H1 (cell line): ENCODE data around the gene NRL. TPM values are rescaled to one million over a fixed set of nuclear protein-coding genes. Genes with fewer than 3 reads are reported as not detected.

Experiments used
- CTCF ChIA-PET: fragments of 300-600 bp; sonication (Branson Sonifier 250); formaldehyde crosslinking; loops from one replicate; lab custom pipeline; 2021; ENCODE audit not compliant: partially characterized antibody; lab: Charles Lee
- POLR2A ChIA-PET: fragments of 300-600 bp; sonication (Branson Sonifier 250); formaldehyde crosslinking; loops from one replicate; lab custom pipeline; 2021; ENCODE audit warnings: inconsistent platforms; ENCODE audit not compliant: partially characterized antibody; lab: Charles Lee
- DNase-seq, 2 experiments: peaks; one replicate each; pipeline versions ENCODE4 v3.0.0 to v3.0.0-alpha.2; 2010 to 2022; ENCODE audit warnings: low spot score in 2 of 2, low read depth in 1 of 2, mixed read lengths in 1 of 2
- FAIRE-seq: peaks from 2 replicates; lab custom pipeline; 2011; peaks lifted over from hg19 to GRCh38; lab: Jason Lieb, UNC
- H2AFZ ChIP-seq: 2 replicates; pipeline ENCODE4 v1.8.1; 2012; ENCODE audit warnings: low read length, inconsistent platforms
- H2AK5ac ChIP-seq: 2 replicates; pipeline ENCODE4 v1.6.1; 2013; ENCODE audit warnings: low read depth, low read length
- H2BK120ac ChIP-seq: replicated peaks from 2 replicates; pipeline ENCODE3; 2013; ENCODE audit warnings: low read depth, low read length, inconsistent platforms
- H2BK12ac ChIP-seq: 2 replicates; pipeline ENCODE4 v1.6.1; 2013; ENCODE audit warnings: low read depth, low read length
- H2BK15ac ChIP-seq: 2 replicates; pipeline ENCODE4 v1.6.1; 2013; ENCODE audit warnings: low read length
- H2BK20ac ChIP-seq: 2 replicates; pipeline ENCODE4 v1.6.1; 2013; ENCODE audit warnings: low read length
- H2BK5ac ChIP-seq: 2 replicates; pipeline ENCODE4 v1.6.1; 2013; ENCODE audit warnings: low read depth, low read length
- H3K14ac ChIP-seq: 2 replicates; pipeline ENCODE4 v1.6.1; 2013; ENCODE audit warnings: inconsistent platforms; ENCODE audit not compliant: insufficient read length
- H3K18ac ChIP-seq: 2 replicates; pipeline ENCODE4 v1.6.1; 2013; ENCODE audit warnings: low read length; ENCODE audit errors: extremely low read depth
- H3K23ac ChIP-seq: 2 replicates; pipeline ENCODE4 v1.6.1; 2013; ENCODE audit warnings: inconsistent platforms; ENCODE audit not compliant: insufficient read length
- H3K23me2 ChIP-seq: 2 replicates; pipeline ENCODE4 v1.6.1; 2013; ENCODE audit warnings: low read depth, low read length
- H3K27ac ChIP-seq: 2 replicates; pipeline ENCODE4 v1.6.1; 2011; ENCODE audit warnings: low read depth, low read length, inconsistent platforms
- H3K27me3 ChIP-seq, 4 experiments: replicated peaks in 1 of 4; 1 replicate in 1 of 4; 2 replicates in 3 of 4; pipeline versions ENCODE4 v1.6.1 to v1.8.1; 2011 to 2013; ENCODE audit warnings: low read length in 3 of 4, mild to moderate bottlenecking in 3 of 4, inconsistent platforms in 2 of 4, mixed read lengths in 2 of 4, moderate library complexity in 1 of 4; ENCODE audit not compliant: control insufficient read depth in 3 of 4, insufficient read depth in 3 of 4; ENCODE audit errors: extremely low read depth in 1 of 4
- H3K36me3 ChIP-seq, 4 experiments: 2 replicates each; pipeline versions ENCODE4 v1.6.1 to v1.8.1; 2011 to 2013; ENCODE audit warnings: mild to moderate bottlenecking in 4 of 4, low read length in 3 of 4, moderate library complexity in 2 of 4, control low read depth in 1 of 4, inconsistent platforms in 1 of 4; ENCODE audit not compliant: insufficient read depth in 4 of 4, control insufficient read depth in 2 of 4
- H3K4ac ChIP-seq: replicated peaks from 2 replicates; pipeline ENCODE3; 2013; ENCODE audit warnings: low read length, low read depth, mixed read lengths, inconsistent platforms; ENCODE audit not compliant: insufficient read length
- H3K4me1 ChIP-seq, 4 experiments: replicated peaks in 1 of 4; 1 replicate in 1 of 4; 2 replicates in 3 of 4; pipeline versions ENCODE4 v1.6.1 to v1.8.1; 2011 to 2013; ENCODE audit warnings: low read length in 3 of 4, inconsistent platforms in 2 of 4, mixed read lengths in 1 of 4; ENCODE audit not compliant: insufficient read depth in 4 of 4, control insufficient read depth in 3 of 4
- H3K4me2 ChIP-seq, 2 experiments: 2 replicates each; pipeline versions ENCODE4 v1.6.1 to v1.8.1; 2011 to 2013; ENCODE audit warnings: low read depth in 2 of 2, low read length in 2 of 2, control low read depth in 1 of 2, inconsistent platforms in 1 of 2, mild to moderate bottlenecking in 1 of 2; ENCODE audit not compliant: insufficient read depth in 1 of 2
- H3K4me3 ChIP-seq, 4 experiments: fragments of 200-600, 300-600 bp in 1 of 4; sonication (generic), shearing (Covaris generic), sonication (Bioruptor Twin) in 1 of 4; 2 replicates each; pipeline versions ENCODE4 v1.5.1 to v1.8.1; 2011 to 2016; ENCODE audit warnings: low read length in 4 of 4, low read depth in 3 of 4, control low read depth in 2 of 4, inconsistent platforms in 2 of 4, mild to moderate bottlenecking in 2 of 4, mixed read lengths in 1 of 4, moderate library complexity in 1 of 4; ENCODE audit not compliant: insufficient read depth in 2 of 4; ENCODE audit errors: extremely low read depth in 1 of 4
- H3K56ac ChIP-seq: replicated peaks from 2 replicates; pipeline ENCODE3; 2013; ENCODE audit warnings: low read depth, mild to moderate bottlenecking, mixed read lengths, low read length, inconsistent platforms; ENCODE audit not compliant: insufficient read length
- H3K79me1 ChIP-seq: 2 replicates; pipeline ENCODE4 v1.6.1; 2013; ENCODE audit warnings: low read depth, low read length, control low read depth
- H3K79me2 ChIP-seq, 2 experiments: 2 replicates each; pipeline versions ENCODE4 v1.6.1 to v1.8.1; 2012 to 2013; ENCODE audit warnings: low read length in 2 of 2, mild to moderate bottlenecking in 2 of 2, inconsistent platforms in 1 of 2; ENCODE audit not compliant: insufficient read depth in 2 of 2, control insufficient read depth in 1 of 2
- H3K9ac ChIP-seq, 4 experiments: replicated peaks in 1 of 4; 1 replicate in 1 of 4; 2 replicates in 3 of 4; pipeline versions ENCODE4 v1.6.1 to v1.8.1; 2011 to 2013; ENCODE audit warnings: low read depth in 3 of 4, low read length in 3 of 4, control low read depth in 2 of 4, mild to moderate bottlenecking in 2 of 4, moderate library complexity in 2 of 4, inconsistent platforms in 1 of 4; ENCODE audit errors: extremely low read depth in 1 of 4
- H3K9me3 ChIP-seq, 2 experiments: 2 replicates each; pipeline versions ENCODE4 v1.6.1 to v1.8.1; 2012 to 2013; ENCODE audit warnings: mild to moderate bottlenecking in 2 of 2, moderate library complexity in 2 of 2, control low read depth in 1 of 2, inconsistent platforms in 1 of 2, low read depth in 1 of 2, low read length in 1 of 2, mixed read lengths in 1 of 2; ENCODE audit not compliant: insufficient read depth in 2 of 2
- H4K20me1 ChIP-seq, 2 experiments: replicated peaks in 1 of 2; 2 replicates each; pipeline versions ENCODE3 to v1.8.1; 2011 to 2013; ENCODE audit warnings: inconsistent platforms in 2 of 2, low read length in 2 of 2, mild to moderate bottlenecking in 1 of 2; ENCODE audit not compliant: insufficient read depth in 2 of 2, control insufficient read depth in 1 of 2
- H4K5ac ChIP-seq: 2 replicates; pipeline ENCODE4 v1.6.1; 2013; ENCODE audit warnings: low read length, low read depth, mixed read lengths, inconsistent platforms; ENCODE audit not compliant: insufficient read length
- H4K8ac ChIP-seq: 2 replicates; pipeline ENCODE4 v1.8.0; 2013; ENCODE audit warnings: mild to moderate bottlenecking, moderate library complexity, low read length, inconsistent platforms; ENCODE audit not compliant: insufficient read depth; ENCODE audit errors: extremely low read depth
- H4K91ac ChIP-seq: replicated peaks from 2 replicates; pipeline ENCODE3; 2013; ENCODE audit warnings: low read length, mixed read lengths, inconsistent platforms; ENCODE audit not compliant: insufficient read length
- EGR1 ChIP-seq: IDR thresholded peaks from 2 replicates; pipeline ENCODE4 v1.6.1; 2011; ENCODE audit warnings: low read depth, low read length, borderline replicate concordance
- EP300 ChIP-seq, 2 experiments: IDR thresholded peaks; 1 replicate in 1 of 2; 2 replicates in 1 of 2; pipeline ENCODE4 v1.6.1; 2011 to 2012; ENCODE audit warnings: low read depth in 2 of 2, low read length in 2 of 2, mild to moderate bottlenecking in 2 of 2, borderline replicate concordance in 1 of 2, inconsistent platforms in 1 of 2, moderate library complexity in 1 of 2
- FOSL1 ChIP-seq: IDR thresholded peaks from 2 replicates; pipeline ENCODE4 v1.6.1; 2011; ENCODE audit warnings: mild to moderate bottlenecking, low read depth, low read length, moderate library complexity; ENCODE audit not compliant: insufficient read depth
- RAD21 ChIP-seq, 2 experiments: IDR thresholded peaks in 1 of 2; conservative IDR thresholded peaks in 1 of 2; 2 replicates each; pipeline ENCODE4 v1.6.1; 2011; ENCODE audit warnings: low read depth in 2 of 2, low read length in 2 of 2, improper control_type of control experiment in 1 of 2, inconsistent platforms in 1 of 2, mild to moderate bottlenecking in 1 of 2, moderate library complexity in 1 of 2
- SP1 ChIP-seq: IDR thresholded peaks from 2 replicates; pipeline ENCODE4 v1.6.1; 2011; ENCODE audit warnings: low read depth, low read length
- WGBS, 2 experiments: shearing (Covaris generic) in 1 of 2; methylation state at CpG; one replicate each; pipeline versions ENCODE4 v1.1.6 to v1.1.7; 2013 to 2015; ENCODE audit warnings: low lambda C conversion rate in 2 of 2, mixed read lengths in 2 of 2, inconsistent platforms in 1 of 2, low coverage in 1 of 2, missing lambda C conversion rate in 1 of 2; ENCODE audit not compliant: insufficient replicate concordance in 2 of 2, insufficient coverage in 1 of 2, insufficient read length in 1 of 2; ENCODE audit errors: extremely low coverage in 1 of 2, missing lambda C conversion rate in 1 of 2; 5-methylcytosine and 5-hydroxymethylcytosine counted together
- polyA plus RNA-seq, 7 experiments: library from polyadenylated mRNA; depleted of rRNA in 3 of 7; stranded (reverse) in 5 of 7; unstranded in 2 of 7; fragments of >200 nt in 5 of 7; fragments of 200-250 nt in 2 of 7; gene quantifications; 1 replicate in 5 of 7; 2 replicates in 1 of 7; 4 replicates in 1 of 7; pipeline versions ENCODE4 v1.2.1 to v1.2.3, GENCODE V29; 2011 to 2013; ENCODE audit warnings: missing spikeins in 2 of 7, mixed read lengths in 2 of 7
- total RNA-seq: library from RNA; stranded (reverse); fragmentation: NEBNext Ultra II Directional; extraction: Animal tissue kit (Norgen Biotek cat#: 25700); gene quantifications from 2 replicates; pipeline ENCODE4 v1.2.1, GENCODE V29; 2021

The NRL gene
- total and polyA plus RNA-seq, 2 of the 8 experiments (the other 6 are each of a cell fraction or from before 2014, with no cell fraction given), result 1.1 to 2.2 TPM

- H3K36me3 ChIP-seq, result no peaks in the 10 kb centered on the region; a peak in 1 of 8 replicates
- no peak overlapping the region for H2BK5ac ChIP-seq
- no peaks in the 10 kb centered on the region for H3K23me2 ChIP-seq
These were observed 54.3 kb downstream of the NRL start for GRCh38 chr14:24060443-24060842.

More at GRCh38 chr14:24060443-24060842, 54.3 kb downstream of the NRL start:
- H3K4ac ChIP-seq, result no peak overlapping the region
- H3K4me1 ChIP-seq, result 0 out of 7 replicates have a peak, but pooled peaks cover 0 to 2% (median 0%) of the 10 kb centered on the region in 4 experiments
- H3K4me3 ChIP-seq, result no peak overlapping the region
- no peak overlapping the region for H3K14ac ChIP-seq
- H3K56ac ChIP-seq, result no peak overlapping the region
- no peak overlapping the region for H3K27ac ChIP-seq
- H3K9ac ChIP-seq, result no peak overlapping the region
- no peak overlapping the region for H4K8ac ChIP-seq
- H2BK20ac ChIP-seq, result no peak overlapping the region
- WGBS, 2 experiments, result 92% methylated on average over 10 of the region's 10 CpGs; no CpG with 5 or more reads in 1 of the 2 experiments
- POLR2A ChIA-PET, result interaction anchor here (1.0 to 27.2 kb wide), 6 partner anchors 8 to 56 kb away, joined by 3 to 626 read pairs (median 6); partner anchors contain the start of gene PCK2
- no peaks in the 10 kb centered on the region for H3K79me2 ChIP-seq
- no peak overlapping the region for H3K4me2 ChIP-seq
- TF ChIP-seq EGR1 (no peak), FOSL1 (no peak), EP300 (IDR thresholded peaks at IDR 0.05; ENCODE audit: borderline replicate concordance in 1 of 2, low read depth in 2 of 2, low read length in 2 of 2) (no peak), RAD21 (IDR thresholded peaks at IDR 0.05 in 1 of 2, conservative IDR thresholded peaks at IDR 0.05 in 1 of 2; ENCODE audit: low read depth in 2 of 2, low read length in 2 of 2) (no peak), SP1 (no peak)
- FAIRE-seq (no peak), DNase-seq (no peak)
- H4K5ac ChIP-seq, result no peak overlapping the region
- no peaks in the 10 kb centered on the region for H3K79me1 ChIP-seq
- H2BK120ac ChIP-seq, result no peak overlapping the region
- H3K23ac ChIP-seq, result no peak overlapping the region
- H2BK15ac ChIP-seq, result no peak overlapping the region
- H3K9me3 ChIP-seq, result no peaks in the 10 kb centered on the region
- H3K27me3 ChIP-seq, result no peaks in the 10 kb centered on the region
- H3K18ac ChIP-seq, result no peak overlapping the region
- CTCF ChIA-PET, result interaction anchor here (0.8 to 23.8 kb wide), 11 partner anchors 9 to 48 kb away, joined by 3 to 316 read pairs (median 6); partner anchors contain the start of gene PCK2
- H2AK5ac ChIP-seq, result no peak overlapping the region
- H4K20me1 ChIP-seq, result peaks cover 0 to 2% of the 10 kb centered on the region in 2 experiments
- no peak overlapping the region for H4K91ac ChIP-seq
- H2AFZ ChIP-seq, result no peak overlapping the region
- no peak overlapping the region for H2BK12ac ChIP-seq
